HG03060 (cell line): Measurements from ENCODE around the gene TDRD10.

Experiments used
- ATAC-seq: cut with Tn5 transposase; IDR thresholded peaks from one replicate; pipeline ENCODE4 v1.9.1; 2021; ENCODE audit warnings: low read depth, moderate number of reproducible peaks; ENCODE audit not compliant: unreplicated experiment

Gene TDRD10

GRCh38 chr1:154575147-154575927 lies 73.3 kb downstream of the TDRD10 start:
- ATAC-seq: no peak

GRCh38 chr1:154575951-154576566 lies 74.0 kb downstream of the TDRD10 start:
- no peak for ATAC-seq

GRCh38 chr1:154577346-154578057 lies 75.5 kb downstream of the TDRD10 start:
- ATAC-seq: no peak

GRCh38 chr1:154578058-154578418 lies 76.0 kb downstream of the TDRD10 start:
- no peak for ATAC-seq

- ATAC-seq: no peak
These were observed 77.4 kb downstream of the TDRD10 start for GRCh38 chr1:154579374-154579773.

GRCh38 chr1:154581766-154582165 lies 79.7 kb downstream of the TDRD10 start:
- no peak for ATAC-seq

- no peak for ATAC-seq
These were observed 80.9 kb downstream of the TDRD10 start for GRCh38 chr1:154582885-154583284.

GRCh38 chr1:154583773-154584172 lies 81.8 kb downstream of the TDRD10 start:
- ATAC-seq: no peak

GRCh38 chr1:154584267-154584994 lies 82.4 kb downstream of the TDRD10 start:
- no peak for ATAC-seq

- no peak for ATAC-seq
These were observed 84.2 kb downstream of the TDRD10 start for GRCh38 chr1:154586231-154586630.

GRCh38 chr1:154586641-154587040 lies 84.6 kb downstream of the TDRD10 start:
- ATAC-seq: no peak

- no peak for ATAC-seq
These were observed 87.8 kb downstream of the TDRD10 start for GRCh38 chr1:154589780-154590179.

- ATAC-seq: no peak
These were observed 88.7 kb downstream of the TDRD10 start for GRCh38 chr1:154590756-154591155.

- ATAC-seq: no peak
These were observed 89.2 kb downstream of the TDRD10 start for GRCh38 chr1:154591206-154591605.

GRCh38 chr1:154593390-154593789 lies 91.4 kb downstream of the TDRD10 start:
- ATAC-seq: no peak

GRCh38 chr1:154594811-154595210 lies 92.8 kb downstream of the TDRD10 start:
- ATAC-seq: no peak

- ATAC-seq: no peak
These were observed 93.6 kb downstream of the TDRD10 start for GRCh38 chr1:154595621-154596020.
